ACC112 (cell line): ENCODE results near the gene AAK1.
"Not testable (repeated sequence)": the region's sequence is repeated elsewhere in the genome, so short reads cannot be mapped to it uniquely, and the experiment has no call there.

Experiments
- H2AFZ ChIP-seq: fragments of 200-600 bp; sonication (generic); one replicate; pipeline ENCODE4 v1.6.0; 2017; ENCODE audit warnings: antibody characterized with exemption, low read length; ENCODE audit not compliant: unreplicated experiment
- H3K27ac ChIP-seq: fragments of 200-600 bp; sonication (generic); 2 replicates; pipeline ENCODE4 v1.5.1; 2014; ENCODE audit warnings: low read depth, mild to moderate bottlenecking, antibody characterized with exemption, low read length, moderate library complexity
- H3K27me3 ChIP-seq: fragments of 200-600 bp; sonication (generic); 2 replicates; pipeline ENCODE4 v1.6.1; 2014; ENCODE audit warnings: mild to moderate bottlenecking, antibody characterized with exemption, low read length, moderate library complexity, mixed read lengths; ENCODE audit not compliant: insufficient read depth
- H3K36me3 ChIP-seq: fragments of 200-600 bp; sonication (generic); 2 replicates; pipeline ENCODE4 v1.6.1; 2016; ENCODE audit warnings: mild to moderate bottlenecking, antibody characterized with exemption, low read length, moderate library complexity, mixed read lengths; ENCODE audit not compliant: insufficient read depth
- H3K4me1 ChIP-seq: fragments of 200-600 bp; sonication (generic); one replicate; pipeline ENCODE4 v1.6.1; 2016; ENCODE audit warnings: low read length, mixed read lengths; ENCODE audit not compliant: insufficient read depth, unreplicated experiment, control insufficient read depth
- H3K4me3 ChIP-seq: fragments of 200-600 bp; sonication (generic); 2 replicates; pipeline ENCODE4 v1.5.1; 2014; ENCODE audit warnings: mild to moderate bottlenecking, low read depth, low read length
- H3K79me2 ChIP-seq: fragments of 200-600 bp; sonication (generic); one replicate; pipeline ENCODE4 v1.6.0; 2016; ENCODE audit warnings: low read length; ENCODE audit not compliant: control insufficient read depth, unreplicated experiment, insufficient read depth

AAK1 gene

GRCh38 chr2:69660637-69661036 is 17.1 kb upstream of the AAK1 start:
- no peak overlapping the region for H2AFZ ChIP-seq
- no peaks in the 10 kb centered on the region for H3K36me3 ChIP-seq
- no peak overlapping the region for H3K4me3 ChIP-seq
- H3K79me2 ChIP-seq: no peaks in the 10 kb centered on the region
- H3K27me3 ChIP-seq: no peaks in the 10 kb centered on the region
- no peak overlapping the region for H3K27ac ChIP-seq
- no peaks in the 10 kb centered on the region for H3K4me1 ChIP-seq

- H3K27ac ChIP-seq: no peak overlapping the region
- H3K27me3 ChIP-seq: no peaks in the 10 kb centered on the region
- H3K79me2 ChIP-seq: no peaks in the 10 kb centered on the region
- H2AFZ ChIP-seq: no peak overlapping the region
- no peaks in the 10 kb centered on the region for H3K36me3 ChIP-seq
- H3K4me1 ChIP-seq: no peaks in the 10 kb centered on the region
- H3K4me3 ChIP-seq: no peak overlapping the region
These were observed 16.5 kb upstream of the AAK1 start for GRCh38 chr2:69659941-69660483.

DNA sequence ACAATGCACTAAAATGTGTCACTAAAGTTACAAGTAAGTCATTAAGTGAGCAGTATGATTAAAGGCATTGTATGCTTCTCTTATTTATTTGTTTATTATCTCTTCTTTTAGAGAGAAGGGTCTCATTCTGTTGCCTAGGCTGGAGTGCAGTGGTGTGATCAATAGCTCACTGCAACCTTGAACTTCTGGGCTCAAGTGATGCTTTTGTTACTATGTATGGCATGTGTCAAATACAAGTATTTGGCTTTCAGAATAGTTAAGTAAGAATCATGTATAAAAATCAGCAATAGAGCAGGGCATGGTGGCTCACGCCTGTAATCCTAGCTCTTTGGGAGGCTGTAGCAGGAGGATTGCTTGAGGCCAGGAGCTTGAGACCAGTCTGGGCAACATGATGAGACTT is 15.8 kb upstream of the AAK1 start:
- Histone ChIP-seq H3K27ac (no peak overlapping the region), H2AFZ (no peak overlapping the region), H3K36me3 (no peaks in the 10 kb centered on the region), H3K79me2 (no peaks in the 10 kb centered on the region), H3K27me3 (no peaks in the 10 kb centered on the region), H3K4me3 (no peak overlapping the region), H3K4me1 (no peaks in the 10 kb centered on the region)

GRCh38 chr2:69652206-69652605 is 8.7 kb upstream of the AAK1 start:
- Histone ChIP-seq H3K27me3 (no peaks in the 10 kb centered on the region), H3K4me1 (peaks cover 5% of the 10 kb centered on the region), H3K4me3 (no peak overlapping the region), H2AFZ (no peak overlapping the region), H3K36me3 (no peaks in the 10 kb centered on the region), H3K27ac (peak overlapping the region; percentile 51), H3K79me2 (no peaks in the 10 kb centered on the region)

DNA sequence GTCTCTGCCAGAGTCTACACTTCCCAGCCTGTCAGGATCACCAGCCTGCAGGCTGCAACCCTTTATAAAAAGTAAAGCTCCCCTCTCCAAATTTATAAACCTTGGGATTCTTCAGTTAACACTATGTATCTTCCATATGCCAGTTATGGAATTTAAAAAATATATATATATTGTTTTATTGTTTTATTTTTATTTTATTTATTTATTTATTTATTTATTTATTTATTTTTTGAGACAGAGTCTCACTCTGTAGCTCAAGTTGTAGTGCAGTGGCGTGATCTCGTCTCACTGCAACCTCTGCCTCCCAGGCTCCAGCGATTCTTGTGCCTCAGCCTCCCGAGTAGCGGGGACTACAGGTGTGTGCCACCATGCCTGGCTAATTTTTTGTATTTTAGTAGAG is 3.7 kb upstream of the AAK1 start:
- H3K27me3 ChIP-seq, H3K27ac ChIP-seq, H2AFZ ChIP-seq, H3K4me3 ChIP-seq, H3K36me3 ChIP-seq: not testable (repeated sequence)
- H3K4me1 ChIP-seq: peaks cover 17% of the 10 kb centered on the region
- H3K79me2 ChIP-seq: peaks cover 14% of the 10 kb centered on the region

- Histone ChIP-seq H3K4me3 (no peak overlapping the region), H3K4me1 (peaks cover 13% of the 10 kb centered on the region), H3K27me3 (no peaks in the 10 kb centered on the region), H3K27ac (no peak overlapping the region), H3K36me3 (no peaks in the 10 kb centered on the region), H2AFZ (no peak overlapping the region), H3K79me2 (peaks cover 19% of the 10 kb centered on the region)
These were observed 3.2 kb upstream of the AAK1 start for GRCh38 chr2:69646714-69647113.

DNA sequence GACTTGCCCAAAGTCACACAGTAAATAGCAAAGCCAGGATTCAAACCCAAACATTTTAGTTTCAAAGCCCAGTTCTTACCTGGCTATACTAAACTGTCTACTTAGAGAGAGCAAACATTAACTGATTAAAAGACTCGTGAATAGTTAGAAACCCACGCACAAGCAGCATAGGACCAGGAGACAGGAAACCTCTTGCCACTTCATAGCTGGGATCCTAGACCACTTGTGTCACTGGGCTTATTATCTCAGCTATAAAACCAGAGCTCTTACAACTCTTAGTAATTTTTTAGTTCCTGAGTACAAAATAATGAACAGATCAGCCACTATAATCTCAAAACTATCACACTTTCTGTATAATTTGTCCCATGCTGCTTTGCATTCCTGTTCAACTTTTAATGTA is 2.4 kb upstream of the AAK1 start:
- H3K4me3 ChIP-seq: peak overlapping the region; percentile 86
- peaks cover 17% of the 10 kb centered on the region for H3K4me1 ChIP-seq
- H3K27ac ChIP-seq: no peak overlapping the region

GRCh38 chr2:69645031-69645431 is 1.5 kb upstream of the AAK1 start:
- Histone ChIP-seq H3K4me3 (peak overlapping the region; percentile 86), H3K27me3 (no peaks in the 10 kb centered on the region), H3K27ac (no peak overlapping the region), H3K79me2 (peaks cover 36% of the 10 kb centered on the region), H2AFZ (peak overlapping the region; percentile 93), H3K36me3 (no peaks in the 10 kb centered on the region; the same call in 1 of the 2 replicates), H3K4me1 (peaks cover 25% of the 10 kb centered on the region)

More for the DNA sequence above, 2.4 kb upstream of the AAK1 start:
- H3K36me3 ChIP-seq: no peaks in the 10 kb centered on the region
- H3K27me3 ChIP-seq: no peaks in the 10 kb centered on the region
- H3K79me2 ChIP-seq: peaks cover 27% of the 10 kb centered on the region
- H2AFZ ChIP-seq: no peak overlapping the region

DNA sequence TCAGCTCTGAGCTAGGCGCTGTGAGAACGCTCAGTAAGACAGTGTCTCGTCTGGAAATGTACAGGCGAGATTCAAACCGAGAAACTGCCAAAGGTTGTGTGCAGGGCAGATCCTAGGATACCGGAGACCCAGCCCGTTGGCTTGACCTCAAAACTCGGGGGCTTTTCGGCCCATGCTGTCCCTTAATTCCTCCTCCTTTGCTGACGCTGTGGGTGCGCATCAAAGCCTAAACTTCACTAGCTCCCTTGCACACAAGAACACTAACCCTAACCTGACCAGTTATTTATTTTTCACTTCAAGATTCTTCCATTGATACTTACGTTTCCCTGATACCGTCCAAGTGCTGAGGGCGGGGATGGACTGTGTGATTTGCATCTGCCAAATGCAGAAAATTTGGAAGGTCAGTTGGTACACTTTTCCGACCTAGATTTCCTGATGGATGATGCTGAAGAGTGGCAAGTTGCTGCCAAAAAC is 1.0 kb upstream of the AAK1 start:
- H3K36me3 ChIP-seq: no peaks in the 10 kb centered on the region; the same call in 1 of the 2 replicates
- H3K4me1 ChIP-seq: peaks cover 27% of the 10 kb centered on the region
- peak overlapping the region; percentile 93 for H3K27ac ChIP-seq
- peak overlapping the region; percentile 93 for H2AFZ ChIP-seq
- H3K79me2 ChIP-seq: peaks cover 41% of the 10 kb centered on the region
- no peaks in the 10 kb centered on the region for H3K27me3 ChIP-seq
- H3K4me3 ChIP-seq: peak overlapping the region; percentile 86

DNA sequence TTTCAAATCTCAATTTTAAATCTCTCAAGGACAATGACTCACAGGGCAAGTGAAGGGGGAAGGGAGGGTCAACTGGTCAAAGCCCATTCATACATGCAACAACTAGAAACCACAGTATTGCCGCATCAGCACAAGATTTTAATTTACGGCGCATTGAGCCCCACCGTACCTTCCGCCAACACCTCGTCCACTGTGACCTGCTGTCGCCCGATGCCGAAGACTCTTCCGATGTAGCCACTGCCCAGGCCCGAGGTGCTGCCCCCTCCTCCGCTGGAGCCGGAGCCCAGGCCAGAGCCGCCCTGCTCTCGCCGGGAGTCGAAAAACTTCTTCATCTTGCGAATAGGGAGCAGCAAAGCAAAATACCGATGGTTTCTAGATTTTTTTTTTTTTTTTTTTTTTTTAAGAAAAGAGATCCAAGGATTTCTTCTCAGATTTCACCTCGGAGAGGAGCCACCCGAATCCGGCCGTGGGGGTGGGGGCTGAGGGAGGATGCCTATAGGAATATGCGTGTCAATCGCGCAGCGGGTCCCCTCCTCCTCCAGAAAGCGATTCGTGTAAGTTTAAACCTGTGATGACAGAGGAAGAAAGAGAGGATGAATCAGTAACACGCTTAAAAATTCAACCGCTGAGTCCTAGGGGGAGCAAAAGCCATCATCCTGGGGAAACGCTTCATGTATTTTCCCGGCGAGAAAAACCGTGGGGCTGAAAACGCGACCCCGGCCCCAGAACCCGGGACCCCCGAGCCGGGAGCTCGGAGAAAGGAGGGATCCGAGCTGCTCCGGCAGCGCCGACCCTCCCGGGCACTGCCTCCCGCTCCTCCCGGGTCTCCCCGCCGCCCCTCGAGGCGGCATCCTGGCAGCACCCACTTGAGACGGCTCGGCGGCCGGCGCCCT is 584 bp downstream of the AAK1 start:
- peak overlapping the region; percentile 93 for H3K27ac ChIP-seq

More for the DNA sequence above, 584 bp downstream of the AAK1 start:
- H3K79me2 ChIP-seq: peaks cover 57% of the 10 kb centered on the region
- no peaks in the 10 kb centered on the region; the same call in 1 of the 2 replicates for H3K36me3 ChIP-seq
- H3K27me3 ChIP-seq: no peaks in the 10 kb centered on the region
- H3K4me1 ChIP-seq: peaks cover 27% of the 10 kb centered on the region
- H3K4me3 ChIP-seq: peak overlapping the region; percentile 86
- H2AFZ ChIP-seq: peak overlapping the region; percentile 93
